SK-N-SH treated with all-trans-retinoic acid at 6 μM for 48 hours (cell line): ENCODE results near the gene SLC2A4.

Source experiments
- ATAC-seq: fragments of 200-7000 bp; cut with Tn5 transposase; 3 replicates; pipeline ENCODE4 v1.9.1; 2020; ENCODE audit warnings: mild to moderate bottlenecking, moderate library complexity
- BACH2 ChIP-seq: fragments of 250-450 bp; sonication (Bioruptor Pico); IDR thresholded peaks from 2 replicates; pipeline ENCODE4 v1.9.0; 2021; ENCODE audit warnings: mild to moderate bottlenecking, borderline replicate concordance
- ESRRG ChIP-seq: fragments of 250-450 bp; sonication (Bioruptor Pico); IDR thresholded peaks from 2 replicates; pipeline ENCODE4 v1.6.1; 2021; ENCODE audit warnings: mild to moderate bottlenecking
- GLIS3 ChIP-seq: fragments of 250-450 bp; sonication (Bioruptor Pico); IDR thresholded peaks from 2 replicates; pipeline ENCODE4 v1.5.0; 2020; ENCODE audit warnings: mild to moderate bottlenecking, moderate library complexity
- ISL1 ChIP-seq: fragments of 250-450 bp; sonication (Bioruptor Pico); IDR thresholded peaks from 2 replicates; pipeline ENCODE4 v2.1.2; 2022; ENCODE audit warnings: mild to moderate bottlenecking, moderate library complexity
- OSR1 ChIP-seq: fragments of 250-450 bp; sonication (Bioruptor Pico); IDR thresholded peaks from 2 replicates; pipeline ENCODE4 v1.8.0; 2022; ENCODE audit warnings: moderate library complexity, mild to moderate bottlenecking, inconsistent platforms
- PPARA ChIP-seq: fragments of 250-450 bp; sonication (Bioruptor Pico); IDR thresholded peaks from 2 replicates; pipeline ENCODE4 v1.5.0; 2020; ENCODE audit warnings: mild to moderate bottlenecking, borderline replicate concordance
- RARB ChIP-seq: fragments of 250-450 bp; sonication (Bioruptor Pico); IDR thresholded peaks from 2 replicates; pipeline ENCODE4 v1.8.0; 2021; ENCODE audit warnings: mild to moderate bottlenecking, moderate library complexity
- TCF4 ChIP-seq: fragments of 250-450 bp; sonication (Bioruptor Pico); IDR thresholded peaks from 2 replicates; pipeline ENCODE4 v1.8.0; 2021; ENCODE audit warnings: mild to moderate bottlenecking, moderate library complexity, borderline replicate concordance
- TOX ChIP-seq: fragments of 250-450 bp; sonication (Bioruptor Pico); IDR thresholded peaks from 2 replicates; pipeline ENCODE4 v1.8.0; 2021; ENCODE audit warnings: mild to moderate bottlenecking, moderate library complexity, borderline replicate concordance
- ZC3H10 ChIP-seq: fragments of 250-450 bp; sonication (Bioruptor Pico); IDR thresholded peaks from 2 replicates; pipeline ENCODE4 v1.5.1; 2021; ENCODE audit warnings: mild to moderate bottlenecking, moderate library complexity
- ZFP3 ChIP-seq: fragments of 250-450 bp; sonication (Bioruptor Pico); IDR thresholded peaks from 2 replicates; pipeline ENCODE4 v1.5.0; 2020; ENCODE audit warnings: mild to moderate bottlenecking, moderate library complexity
- ZFP30 ChIP-seq: fragments of 450-650 bp; formaldehyde crosslinking; IDR thresholded peaks from 2 replicates; pipeline ENCODE4 v1.5.0; 2022; ENCODE audit warnings: mild to moderate bottlenecking, moderate library complexity
- ZNF565 ChIP-seq: fragments of 450-650 bp; formaldehyde crosslinking; conservative IDR thresholded peaks from 2 replicates; pipeline ENCODE4 v1.5.0; 2020; ENCODE audit warnings: low read depth, mild to moderate bottlenecking, moderate library complexity
- ZNF70 ChIP-seq: fragments of 450-650 bp; formaldehyde crosslinking; IDR thresholded peaks from 2 replicates; pipeline ENCODE4 v1.5.0; 2020; ENCODE audit warnings: mild to moderate bottlenecking, moderate library complexity
- ZNF8 ChIP-seq: fragments of 450-650 bp; formaldehyde crosslinking; IDR thresholded peaks from 2 replicates; pipeline ENCODE4 v1.5.0; 2020; ENCODE audit warnings: mild to moderate bottlenecking, moderate library complexity
- TF ChIP-seq, protein P1 (sequence below): fragments of 250-450 bp; sonication (Bioruptor Pico); IDR thresholded peaks from 2 replicates; pipeline ENCODE4 v1.5.1; 2021; ENCODE audit warnings: mild to moderate bottlenecking, moderate library complexity
- TF ChIP-seq, protein P2 (sequence below): fragments of 250-450 bp; sonication (Bioruptor Pico); IDR thresholded peaks from 2 replicates; pipeline ENCODE4 v1.8.0; 2021; ENCODE audit warnings: low read depth, mild to moderate bottlenecking, moderate library complexity, borderline replicate concordance
- TF ChIP-seq, protein P3 (sequence below): fragments of 250-450 bp; sonication (Bioruptor Pico); IDR thresholded peaks from 2 replicates; pipeline ENCODE4 v1.5.1; 2020; ENCODE audit warnings: low read depth, mild to moderate bottlenecking, moderate library complexity
- TF ChIP-seq, protein P4 (sequence below): fragments of 250-450 bp; sonication (Bioruptor Pico); IDR thresholded peaks from 2 replicates; pipeline ENCODE4 v1.8.0; 2020; ENCODE audit warnings: mild to moderate bottlenecking, moderate library complexity, borderline replicate concordance

SLC2A4 gene

DNA sequence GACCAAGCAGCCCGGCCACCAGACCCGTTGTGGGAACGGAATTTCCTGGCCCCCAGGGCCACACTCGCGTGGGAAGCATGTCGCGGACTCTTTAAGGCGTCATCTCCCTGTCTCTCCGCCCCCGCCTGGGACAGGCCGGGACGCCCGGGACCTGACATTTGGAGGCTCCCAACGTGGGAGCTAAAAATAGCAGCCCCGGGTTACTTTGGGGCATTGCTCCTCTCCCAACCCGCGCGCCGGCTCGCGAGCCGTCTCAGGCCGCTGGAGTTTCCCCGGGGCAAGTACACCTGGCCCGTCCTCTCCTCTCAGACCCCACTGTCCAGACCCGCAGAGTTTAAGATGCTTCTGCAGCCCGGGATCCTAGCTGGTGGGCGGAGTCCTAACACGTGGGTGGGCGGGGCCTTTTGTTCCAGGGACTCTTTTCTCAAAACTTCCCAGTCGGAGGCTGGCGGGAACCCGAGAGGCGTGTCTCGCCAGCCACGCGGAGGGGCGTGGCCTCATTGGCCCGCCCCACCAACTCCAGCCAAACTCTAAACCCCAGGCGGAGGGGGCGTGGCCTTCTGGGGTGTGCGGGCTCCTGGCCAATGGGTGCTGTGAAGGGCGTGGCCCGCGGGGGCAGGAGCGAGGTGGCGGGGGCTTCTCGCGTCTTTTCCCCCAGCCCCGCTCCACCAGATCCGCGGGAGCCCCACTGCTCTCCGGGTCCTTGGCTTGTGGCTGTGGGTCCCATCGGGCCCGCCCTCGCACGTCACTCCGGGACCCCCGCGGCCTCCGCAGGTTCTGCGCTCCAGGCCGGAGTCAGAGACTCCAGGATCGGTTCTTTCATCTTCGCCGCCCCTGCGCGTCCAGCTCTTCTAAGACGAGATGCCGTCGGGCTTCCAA is at the start of gene SLC2A4:
SLC2A4 (plus strand) TSS at position 645 of the 879 bp plus-strand sequence; CDS start at position 862, 217 bp downstream.
- ATAC-seq = peak; percentile 76
- TF ChIP-seq, protein P1, sequence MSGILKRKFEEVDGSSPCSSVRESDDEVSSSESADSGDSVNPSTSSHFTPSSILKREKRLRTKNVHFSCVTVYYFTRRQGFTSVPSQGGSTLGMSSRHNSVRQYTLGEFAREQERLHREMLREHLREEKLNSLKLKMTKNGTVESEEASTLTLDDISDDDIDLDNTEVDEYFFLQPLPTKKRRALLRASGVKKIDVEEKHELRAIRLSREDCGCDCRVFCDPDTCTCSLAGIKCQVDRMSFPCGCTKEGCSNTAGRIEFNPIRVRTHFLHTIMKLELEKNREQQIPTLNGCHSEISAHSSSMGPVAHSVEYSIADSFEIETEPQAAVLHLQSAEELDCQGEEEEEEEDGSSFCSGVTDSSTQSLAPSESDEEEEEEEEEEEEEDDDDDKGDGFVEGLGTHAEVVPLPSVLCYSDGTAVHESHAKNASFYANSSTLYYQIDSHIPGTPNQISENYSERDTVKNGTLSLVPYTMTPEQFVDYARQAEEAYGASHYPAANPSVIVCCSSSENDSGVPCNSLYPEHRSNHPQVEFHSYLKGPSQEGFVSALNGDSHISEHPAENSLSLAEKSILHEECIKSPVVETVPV (CRISPR knock-in tag) = no peak
- TF ChIP-seq, protein P2, sequence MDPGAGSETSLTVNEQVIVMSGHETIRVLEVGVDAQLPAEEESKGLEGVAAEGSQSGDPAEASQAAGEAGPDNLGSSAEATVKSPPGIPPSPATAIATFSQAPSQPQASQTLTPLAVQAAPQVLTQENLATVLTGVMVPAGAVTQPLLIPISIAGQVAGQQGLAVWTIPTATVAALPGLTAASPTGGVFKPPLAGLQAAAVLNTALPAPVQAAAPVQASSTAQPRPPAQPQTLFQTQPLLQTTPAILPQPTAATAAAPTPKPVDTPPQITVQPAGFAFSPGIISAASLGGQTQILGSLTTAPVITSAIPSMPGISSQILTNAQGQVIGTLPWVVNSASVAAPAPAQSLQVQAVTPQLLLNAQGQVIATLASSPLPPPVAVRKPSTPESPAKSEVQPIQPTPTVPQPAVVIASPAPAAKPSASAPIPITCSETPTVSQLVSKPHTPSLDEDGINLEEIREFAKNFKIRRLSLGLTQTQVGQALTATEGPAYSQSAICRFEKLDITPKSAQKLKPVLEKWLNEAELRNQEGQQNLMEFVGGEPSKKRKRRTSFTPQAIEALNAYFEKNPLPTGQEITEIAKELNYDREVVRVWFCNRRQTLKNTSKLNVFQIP = no peak
- TF ChIP-seq TOX (CRISPR knock-in tag) (no peak), ZNF70 (CRISPR knock-in tag) (no peak), OSR1 (CRISPR knock-in tag) (no peak), PPARA (CRISPR knock-in tag) (no peak), TCF4 (CRISPR knock-in tag) (no peak), ZNF565 (CRISPR knock-in tag) (no peak), GLIS3 (no peak), ESRRG (CRISPR knock-in tag) (no peak)
- TF ChIP-seq, protein P3, sequence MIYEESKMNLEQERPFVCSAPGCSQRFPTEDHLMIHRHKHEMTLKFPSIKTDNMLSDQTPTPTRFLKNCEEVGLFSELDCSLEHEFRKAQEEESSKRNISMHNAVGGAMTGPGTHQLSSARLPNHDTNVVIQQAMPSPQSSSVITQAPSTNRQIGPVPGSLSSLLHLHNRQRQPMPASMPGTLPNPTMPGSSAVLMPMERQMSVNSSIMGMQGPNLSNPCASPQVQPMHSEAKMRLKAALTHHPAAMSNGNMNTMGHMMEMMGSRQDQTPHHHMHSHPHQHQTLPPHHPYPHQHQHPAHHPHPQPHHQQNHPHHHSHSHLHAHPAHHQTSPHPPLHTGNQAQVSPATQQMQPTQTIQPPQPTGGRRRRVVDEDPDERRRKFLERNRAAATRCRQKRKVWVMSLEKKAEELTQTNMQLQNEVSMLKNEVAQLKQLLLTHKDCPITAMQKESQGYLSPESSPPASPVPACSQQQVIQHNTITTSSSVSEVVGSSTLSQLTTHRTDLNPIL (CRISPR knock-in tag) = no peak

DNA sequence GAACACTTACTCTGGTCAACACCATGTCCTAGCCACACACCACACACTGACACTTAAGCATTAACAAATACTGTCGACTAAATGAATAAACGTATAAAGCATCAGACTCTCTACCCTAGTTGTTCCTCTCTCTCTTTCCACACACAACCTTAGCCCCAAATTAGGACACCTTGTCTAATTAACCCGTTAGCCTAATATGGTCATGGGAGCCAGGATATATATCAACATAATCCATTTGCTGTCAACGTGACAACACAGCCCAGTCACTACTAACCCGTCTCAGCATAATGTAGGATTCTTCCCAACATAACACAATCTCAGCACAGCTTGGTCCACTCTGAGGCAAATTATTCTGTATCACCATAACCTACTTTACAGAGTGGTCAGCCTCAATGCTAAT is 49.4 kb upstream of the SLC2A4 start:
- TF ChIP-seq ZFP30 (CRISPR knock-in tag) (no peak), ZNF8 (CRISPR knock-in tag) (no peak), ESRRG (CRISPR knock-in tag) (no peak), ZFP3 (CRISPR knock-in tag) (no peak), RARB (CRISPR knock-in tag) (no peak), TCF4 (CRISPR knock-in tag) (no peak), GLIS3 (no peak), ZNF70 (CRISPR knock-in tag) (no peak), BACH2 (CRISPR knock-in tag) (no peak), ISL1 (CRISPR knock-in tag) (no peak)
- TF ChIP-seq, protein P4, sequence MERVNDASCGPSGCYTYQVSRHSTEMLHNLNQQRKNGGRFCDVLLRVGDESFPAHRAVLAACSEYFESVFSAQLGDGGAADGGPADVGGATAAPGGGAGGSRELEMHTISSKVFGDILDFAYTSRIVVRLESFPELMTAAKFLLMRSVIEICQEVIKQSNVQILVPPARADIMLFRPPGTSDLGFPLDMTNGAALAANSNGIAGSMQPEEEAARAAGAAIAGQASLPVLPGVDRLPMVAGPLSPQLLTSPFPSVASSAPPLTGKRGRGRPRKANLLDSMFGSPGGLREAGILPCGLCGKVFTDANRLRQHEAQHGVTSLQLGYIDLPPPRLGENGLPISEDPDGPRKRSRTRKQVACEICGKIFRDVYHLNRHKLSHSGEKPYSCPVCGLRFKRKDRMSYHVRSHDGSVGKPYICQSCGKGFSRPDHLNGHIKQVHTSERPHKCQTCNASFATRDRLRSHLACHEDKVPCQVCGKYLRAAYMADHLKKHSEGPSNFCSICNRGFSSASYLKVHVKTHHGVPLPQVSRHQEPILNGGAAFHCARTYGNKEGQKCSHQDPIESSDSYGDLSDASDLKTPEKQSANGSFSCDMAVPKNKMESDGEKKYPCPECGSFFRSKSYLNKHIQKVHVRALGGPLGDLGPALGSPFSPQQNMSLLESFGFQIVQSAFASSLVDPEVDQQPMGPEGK (CRISPR knock-in tag) = no peak
- TF ChIP-seq, protein P2 = no peak
- ATAC-seq = no peak

DNA sequence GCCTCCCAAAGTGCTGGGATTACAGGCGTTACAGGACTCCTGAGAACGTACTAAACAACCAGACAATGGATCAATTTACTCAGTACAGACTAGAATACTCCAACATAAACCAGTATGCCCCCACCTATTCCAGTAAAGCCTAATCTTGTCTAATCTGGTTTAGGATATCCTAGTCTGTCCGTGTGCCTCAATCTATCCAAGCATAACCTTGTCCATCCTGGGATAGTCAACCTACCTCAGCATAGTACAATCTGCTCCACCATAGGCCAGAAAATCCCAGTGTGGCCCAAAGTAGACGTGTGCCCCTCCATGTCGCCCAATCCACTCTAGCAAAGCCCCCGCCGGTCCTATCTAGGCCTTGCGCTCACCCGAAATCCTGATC is 47.8 kb upstream of the SLC2A4 start:
- peak; percentile 39 for ATAC-seq
- TF ChIP-seq ZC3H10 (CRISPR knock-in tag) = no peak
- no peak for TF ChIP-seq TOX (CRISPR knock-in tag)
- TF ChIP-seq, protein P4 (CRISPR knock-in tag) = no peak
- no peak; the same call in 1 of the 2 replicates for TF ChIP-seq ISL1 (CRISPR knock-in tag)
- TF ChIP-seq ZFP3 (CRISPR knock-in tag) = no peak
- TF ChIP-seq ZNF8 (CRISPR knock-in tag) = no peak
